ENCODE measurements around the gene CERS6.

Gene CERS6

DNA sequence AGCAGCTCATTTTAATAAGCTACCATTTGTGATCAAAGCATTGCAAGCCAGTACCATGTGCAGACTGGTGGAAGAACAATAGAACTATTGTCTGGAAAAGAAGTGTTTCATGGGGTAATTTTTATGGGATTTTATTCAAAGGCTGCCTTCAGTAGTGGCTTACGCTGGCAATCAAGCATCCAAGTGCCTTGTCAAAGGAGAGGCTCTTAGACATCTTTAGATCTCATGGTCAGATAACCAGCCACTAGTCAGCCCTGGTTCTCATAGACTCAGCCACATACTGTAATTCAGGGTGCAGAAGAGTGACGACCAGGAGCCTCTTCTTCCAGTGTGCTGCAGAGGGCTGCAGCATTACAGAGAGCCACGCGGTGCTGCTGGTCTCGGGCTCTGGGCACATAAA lies 247.9 kb downstream of the CERS6 start:
- no peak for DNase-seq (ENCODE audit: low read depth)

DNA sequence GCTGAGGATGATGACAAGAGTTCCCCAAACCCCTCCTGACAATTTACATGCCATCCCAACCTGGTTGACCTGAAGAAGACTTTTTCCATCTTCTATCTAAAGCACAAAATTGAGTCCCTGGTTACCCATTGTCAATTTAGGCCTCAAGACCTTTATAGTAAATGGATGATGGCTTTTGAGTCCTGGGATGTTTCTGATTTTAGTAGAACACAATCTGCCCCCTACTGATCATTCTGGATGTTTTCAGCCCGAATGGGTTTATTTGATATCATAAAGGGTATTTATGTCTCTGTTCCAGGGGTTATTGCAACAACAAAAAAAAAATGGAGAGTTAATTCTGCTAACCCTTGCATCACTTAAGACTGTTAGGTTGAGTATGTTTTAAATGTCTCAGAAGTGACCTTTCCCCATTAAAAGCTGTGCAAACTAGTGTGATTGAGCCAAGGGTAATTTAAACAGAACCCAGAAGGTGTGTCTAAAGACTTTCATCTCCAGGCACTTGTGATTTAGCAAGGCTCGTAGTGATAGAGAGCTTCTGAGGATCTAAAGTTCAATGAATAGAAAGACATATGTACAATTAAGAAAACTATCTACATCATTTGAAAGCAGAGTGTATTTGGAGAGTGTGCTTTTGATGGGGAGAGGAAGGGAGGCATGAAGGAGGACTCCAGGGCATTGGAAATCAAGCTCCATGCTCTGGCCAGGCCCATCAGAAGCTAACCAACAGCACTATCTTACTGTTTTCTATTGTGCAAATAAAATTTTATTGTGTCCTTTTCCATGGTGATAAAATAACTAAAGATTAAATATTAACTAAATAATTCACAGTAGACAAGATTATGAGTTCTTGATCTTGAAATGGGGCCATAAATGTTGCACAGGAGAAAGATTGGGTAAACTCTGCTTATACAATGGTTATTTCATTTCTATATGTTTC lies 249.7 kb downstream of the CERS6 start:
- DNase-seq (ENCODE audit: low read depth): no peak

DNA sequence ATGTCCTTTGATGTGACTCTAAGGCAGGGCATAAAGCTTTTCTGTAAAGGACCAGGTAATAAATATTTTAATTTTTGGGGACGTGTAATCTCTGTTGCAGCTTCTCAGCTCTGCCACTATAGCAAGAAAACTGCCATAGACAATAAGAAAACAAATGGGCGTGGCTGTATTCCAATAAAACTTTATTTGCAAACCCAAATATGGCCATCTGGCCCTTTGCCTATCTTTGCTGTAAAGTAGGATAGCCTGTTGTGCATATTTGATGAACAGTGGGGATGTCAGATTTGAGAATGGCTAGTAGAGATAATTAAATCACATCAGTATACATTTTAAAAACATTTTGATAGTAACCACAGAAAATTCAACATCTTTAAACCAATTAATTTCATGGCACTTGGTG lies 250.7 kb downstream of the CERS6 start:
- no peak for DNase-seq (ENCODE audit: low read depth)

DNA sequence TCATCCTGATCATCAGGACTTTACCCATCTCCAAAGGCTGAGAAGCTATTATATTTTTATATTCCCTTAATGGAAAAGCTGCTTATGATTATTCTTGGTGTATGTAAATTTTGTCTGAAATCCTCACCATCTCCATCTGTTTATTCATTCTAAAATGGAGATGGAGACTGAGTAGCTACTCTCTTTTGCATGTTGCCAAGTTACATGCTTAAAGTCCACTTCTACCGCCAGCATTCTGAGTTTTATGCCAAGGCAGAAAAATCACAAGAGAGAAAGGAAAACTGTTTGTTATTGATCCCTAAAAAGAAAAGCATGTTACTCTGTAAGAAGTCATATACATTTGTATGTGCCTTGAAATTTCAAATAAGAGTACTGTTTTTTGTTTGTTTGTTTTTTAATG lies 252.0 kb downstream of the CERS6 start:
- no peak for DNase-seq (ENCODE audit: low read depth)

GRCh38 chr2:168710754-168711467 lies 254.8 kb downstream of the CERS6 start:
- no peak for DNase-seq (ENCODE audit: low read depth)

- DNase-seq (ENCODE audit: low read depth): no peak
These were observed 256.0 kb downstream of the CERS6 start for GRCh38 chr2:168712053-168712452.

DNA sequence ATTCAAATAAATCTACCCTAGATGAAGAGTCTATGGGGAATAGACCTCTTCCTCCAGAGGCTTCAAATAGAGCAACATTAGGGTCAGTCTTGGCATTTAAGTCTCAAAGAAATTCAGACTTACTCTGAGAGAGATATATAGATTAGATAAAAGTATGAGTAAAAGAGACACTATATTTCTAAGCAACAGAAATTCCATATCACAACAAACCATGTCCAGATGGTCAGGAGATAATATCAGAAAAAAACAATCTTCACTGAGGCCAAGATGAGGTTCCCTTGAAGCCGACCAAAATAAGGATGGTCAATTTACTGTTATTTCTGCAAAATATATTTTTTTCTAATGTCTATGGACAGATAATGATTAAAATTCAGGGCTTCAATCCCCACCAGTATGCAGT lies 257.3 kb downstream of the CERS6 start:
- DNase-seq (ENCODE audit: low read depth): no peak

DNA sequence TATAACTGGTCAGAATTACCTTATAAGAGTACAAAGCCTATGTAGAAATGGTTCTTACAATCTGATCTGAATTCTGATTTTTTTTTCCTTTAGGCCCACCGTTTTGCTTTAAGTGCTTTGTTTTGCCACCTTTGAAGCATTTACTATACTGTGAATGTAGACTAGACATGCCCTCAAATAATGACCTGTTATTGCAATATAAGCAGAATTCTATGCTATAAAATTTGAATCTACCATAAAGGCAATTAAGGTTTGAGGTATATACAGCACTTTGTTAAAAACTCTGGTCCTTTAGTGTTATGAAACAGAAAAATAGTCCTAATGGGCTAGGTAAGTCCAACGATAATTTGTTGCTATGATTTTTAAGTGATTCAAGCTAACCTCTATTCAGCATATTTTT lies 259.8 kb downstream of the CERS6 start:
- no peak for DNase-seq (ENCODE audit: low read depth)

DNA sequence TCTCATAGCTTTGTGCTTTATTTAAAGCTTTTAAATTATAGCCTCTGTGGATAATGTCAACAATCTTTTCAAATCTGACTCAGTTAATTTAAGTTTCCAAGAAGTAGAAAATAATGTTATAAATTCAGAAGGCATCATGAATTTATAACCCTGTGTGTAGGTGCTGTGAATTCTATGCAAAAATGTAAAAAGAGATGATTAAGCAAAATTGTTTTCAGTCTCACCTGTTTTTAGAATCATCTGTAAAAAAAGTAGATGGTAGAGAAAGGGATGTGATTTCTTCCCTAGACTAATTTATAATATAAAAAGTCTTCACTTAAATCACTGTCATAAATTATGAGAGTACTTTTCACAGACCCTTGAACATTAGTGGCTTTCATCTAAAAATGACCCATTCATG lies 260.8 kb downstream of the CERS6 start:
- no peak for DNase-seq (ENCODE audit: low read depth)

GRCh38 chr2:168717790-168718502 lies 261.9 kb downstream of the CERS6 start:
- DNase-seq (ENCODE audit: low read depth): no peak

GRCh38 chr2:168718622-168719021 lies 262.6 kb downstream of the CERS6 start:
- no peak for DNase-seq (ENCODE audit: low read depth)

GRCh38 chr2:168719446-168719845 lies 263.4 kb downstream of the CERS6 start:
- DNase-seq (ENCODE audit: low read depth): no peak

- DNase-seq (ENCODE audit: low read depth): no peak
These were observed 266.5 kb downstream of the CERS6 start for GRCh38 chr2:168722592-168722991.

GRCh38 chr2:168723275-168723899 lies 267.3 kb downstream of the CERS6 start:
- no peak for DNase-seq (ENCODE audit: low read depth)

GRCh38 chr2:168726375-168726774 lies 270.3 kb downstream of the CERS6 start:
- no peak for DNase-seq (ENCODE audit: low read depth)

- no peak for DNase-seq (ENCODE audit: low read depth)
These were observed 271.9 kb downstream of the CERS6 start for GRCh38 chr2:168727904-168728470.

DNA sequence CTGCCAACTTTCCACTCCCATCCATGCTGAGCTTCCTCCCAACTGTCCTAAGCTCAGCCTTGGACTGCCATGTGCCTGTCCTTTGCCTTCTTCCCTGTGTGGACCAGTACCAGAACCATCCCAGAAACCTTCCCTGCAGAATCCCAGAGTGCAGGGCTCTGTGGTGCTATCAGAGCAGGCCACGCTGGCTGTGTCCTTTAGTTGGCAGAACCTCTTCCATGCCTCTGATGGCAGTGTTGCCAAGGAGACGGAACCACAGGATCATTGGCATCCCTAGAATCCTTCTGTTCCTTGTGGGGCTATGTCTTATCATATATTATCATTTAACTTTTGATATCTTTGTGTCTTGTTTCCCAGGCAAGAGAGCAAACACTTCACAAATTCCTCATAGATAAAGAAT lies 273.4 kb downstream of the CERS6 start:
- no peak for DNase-seq (ENCODE audit: low read depth)

- DNase-seq (ENCODE audit: low read depth): no peak
These were observed 274.3 kb downstream of the CERS6 start for GRCh38 chr2:168730344-168730743.

DNA sequence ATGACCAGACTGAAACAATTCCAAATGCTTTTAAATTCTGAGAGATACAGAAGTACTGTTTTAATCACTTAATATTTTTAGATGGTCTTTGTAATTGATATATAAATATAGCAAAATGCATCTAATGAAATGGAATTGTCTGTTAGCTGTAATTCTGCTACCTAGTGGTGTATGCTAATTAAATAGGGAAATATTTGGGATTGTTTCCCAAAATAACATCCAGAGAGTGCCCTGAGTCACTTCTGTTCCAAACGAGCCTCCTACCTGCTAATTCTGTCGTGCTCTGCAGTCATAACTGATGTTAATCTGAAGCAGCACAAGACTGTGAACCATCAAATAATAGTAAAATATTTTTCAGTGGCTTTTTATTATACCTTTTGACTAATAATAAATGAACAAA lies 274.9 kb downstream of the CERS6 start:
- no peak for DNase-seq (ENCODE audit: low read depth)

GRCh38 chr2:168731616-168732015 lies 275.5 kb downstream of the CERS6 start:
- DNase-seq (ENCODE audit: low read depth): no peak

GRCh38 chr2:168732100-168732499 lies 276.0 kb downstream of the CERS6 start:
- DNase-seq (ENCODE audit: low read depth): no peak

GRCh38 chr2:168732506-168732905 lies 276.4 kb downstream of the CERS6 start:
- DNase-seq (ENCODE audit: low read depth): no peak

Data from T follicular helper cell (primary cell).